Measurements from ENCODE around the gene TK1. TPM values are rescaled to one million over a fixed set of nuclear protein-coding genes. Genes with fewer than 3 reads are reported as not detected.
A peak's percentile ranks its signal among the peaks of the same experiment; 100 is the strongest.

TK1 gene
- total and polyA plus RNA-seq, 9 donors, result 0.35 to 4.9 (median 1.4) TPM

DNA sequence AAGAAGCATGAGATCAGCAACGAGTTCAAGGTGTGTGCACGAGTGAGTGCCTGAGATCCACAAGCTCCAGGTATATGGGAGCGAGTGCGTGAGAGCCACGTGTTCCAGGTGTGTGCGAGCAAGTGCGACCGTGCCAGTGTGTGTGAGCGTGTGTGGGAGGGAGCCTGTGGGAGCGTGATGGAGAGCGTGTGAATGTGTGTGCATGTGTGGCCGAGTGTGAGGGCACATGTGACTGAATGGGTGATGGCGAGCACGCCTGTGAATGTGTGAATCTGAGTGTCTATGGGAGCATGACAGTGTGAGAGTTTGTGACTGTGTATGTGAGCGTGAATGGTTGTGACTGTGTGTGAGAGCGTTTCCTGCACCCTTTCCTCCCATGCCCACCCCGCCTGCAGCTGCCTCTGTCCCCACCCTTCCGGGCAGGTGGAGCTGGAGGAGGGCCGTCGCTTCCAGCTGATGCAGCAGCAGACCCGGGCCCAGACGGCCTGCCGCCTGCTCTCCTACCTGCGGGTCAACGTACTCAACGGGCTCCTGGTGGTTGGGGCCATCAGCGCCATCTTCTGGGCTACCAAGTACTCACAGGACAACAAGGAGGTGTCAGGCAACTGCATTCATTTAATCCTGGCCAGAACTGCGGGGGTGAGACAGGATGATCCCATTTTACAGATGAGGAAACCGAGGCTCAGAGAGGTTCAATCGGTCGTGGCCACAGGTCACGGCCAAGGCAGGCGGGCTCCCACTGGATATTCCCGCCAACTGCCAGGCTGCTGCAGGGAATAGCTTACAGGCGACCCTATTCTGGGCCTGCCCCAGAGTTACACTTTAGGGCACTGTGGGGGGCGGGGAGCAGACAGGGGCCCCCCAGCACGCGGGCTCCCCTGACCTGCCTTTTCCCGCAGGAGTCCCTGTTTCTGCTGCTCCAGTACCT, 52.6 kb downstream of the TK1 start:
- Histone ChIP-seq H3K27ac (no peak overlapping the region), H3K27me3 (no peaks in the 10 kb centered on the region), H3K36me3 (no peaks in the 10 kb centered on the region), H3K4me1 (ENCODE audit: insufficient read depth) (no peaks in the 10 kb centered on the region), H3K9me3 (no peaks in the 10 kb centered on the region), H3K4me3 (no peak overlapping the region)
- DNase-seq, result peak in 1 of 5 donors; percentile 20
- intact Hi-C loops (cut with DNase I), result no loop called here
- no peak for TF ChIP-seq POLR2A (IDR thresholded peaks at IDR 0.05)
- no peak for TF ChIP-seq EP300 (IDR thresholded peaks at IDR 0.05)
- TF ChIP-seq, protein P1, sequence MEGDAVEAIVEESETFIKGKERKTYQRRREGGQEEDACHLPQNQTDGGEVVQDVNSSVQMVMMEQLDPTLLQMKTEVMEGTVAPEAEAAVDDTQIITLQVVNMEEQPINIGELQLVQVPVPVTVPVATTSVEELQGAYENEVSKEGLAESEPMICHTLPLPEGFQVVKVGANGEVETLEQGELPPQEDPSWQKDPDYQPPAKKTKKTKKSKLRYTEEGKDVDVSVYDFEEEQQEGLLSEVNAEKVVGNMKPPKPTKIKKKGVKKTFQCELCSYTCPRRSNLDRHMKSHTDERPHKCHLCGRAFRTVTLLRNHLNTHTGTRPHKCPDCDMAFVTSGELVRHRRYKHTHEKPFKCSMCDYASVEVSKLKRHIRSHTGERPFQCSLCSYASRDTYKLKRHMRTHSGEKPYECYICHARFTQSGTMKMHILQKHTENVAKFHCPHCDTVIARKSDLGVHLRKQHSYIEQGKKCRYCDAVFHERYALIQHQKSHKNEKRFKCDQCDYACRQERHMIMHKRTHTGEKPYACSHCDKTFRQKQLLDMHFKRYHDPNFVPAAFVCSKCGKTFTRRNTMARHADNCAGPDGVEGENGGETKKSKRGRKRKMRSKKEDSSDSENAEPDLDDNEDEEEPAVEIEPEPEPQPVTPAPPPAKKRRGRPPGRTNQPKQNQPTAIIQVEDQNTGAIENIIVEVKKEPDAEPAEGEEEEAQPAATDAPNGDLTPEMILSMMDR (IDR thresholded peaks at IDR 0.05), result no peak
- WGBS, 3 donors, result 60 to 61% (median 60%) methylated on average over 39 of the region's 39 CpGs

DNA sequence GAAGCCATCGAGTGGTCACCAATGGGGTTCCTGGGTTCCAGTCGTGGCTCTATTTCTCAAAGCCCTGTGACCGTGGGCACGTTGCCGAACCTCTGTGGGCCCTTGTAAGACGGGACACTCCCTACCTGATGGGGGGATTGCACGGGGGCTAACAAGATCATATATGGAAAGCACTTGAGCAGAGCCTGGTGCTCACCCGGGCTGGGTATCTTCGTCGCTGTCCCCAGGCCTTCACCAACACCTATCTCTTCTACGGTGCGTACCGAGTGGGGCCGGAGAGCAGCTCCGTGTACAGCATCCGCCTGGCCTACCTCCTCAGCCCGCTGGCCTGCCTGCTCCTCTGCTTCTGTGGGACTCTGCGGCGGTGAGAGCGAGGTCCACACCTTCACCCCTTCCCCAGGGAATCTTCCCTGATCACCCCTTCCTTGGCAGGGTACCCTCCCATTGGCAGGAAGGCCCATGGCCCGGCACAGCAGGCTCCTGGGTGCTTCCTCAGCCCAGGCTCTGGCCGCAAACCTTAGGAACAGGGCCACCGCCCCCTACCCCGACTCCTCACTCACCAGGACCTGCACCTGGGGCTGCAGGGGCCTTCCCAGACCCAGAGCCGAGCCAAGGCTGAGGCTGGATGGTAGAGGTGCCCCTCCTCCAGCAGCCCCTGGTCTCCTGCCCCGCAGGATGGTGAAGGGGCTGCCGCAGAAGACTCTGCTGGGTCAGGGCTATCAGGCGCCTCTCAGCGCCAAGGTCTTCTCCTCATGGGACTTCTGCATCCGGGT, 53.5 kb downstream of the TK1 start:
- Histone ChIP-seq H3K27me3 (no peaks in the 10 kb centered on the region), H3K4me1 (ENCODE audit: insufficient read depth) (no peaks in the 10 kb centered on the region), H3K4me3 (no peak overlapping the region), H3K27ac (no peak overlapping the region), H3K36me3 (no peaks in the 10 kb centered on the region), H3K9me3 (no peaks in the 10 kb centered on the region)
- WGBS, 3 donors, result 87 to 90% (median 90%) methylated on average over 30 of the region's 30 CpGs
- intact Hi-C loops (cut with DNase I), result no loop called here
- DNase-seq, result no peak
- TF ChIP-seq, protein P1 (IDR thresholded peaks at IDR 0.05), result no peak
- TF ChIP-seq POLR2A (IDR thresholded peaks at IDR 0.05), result no peak
- no peak for TF ChIP-seq EP300 (IDR thresholded peaks at IDR 0.05)

DNA sequence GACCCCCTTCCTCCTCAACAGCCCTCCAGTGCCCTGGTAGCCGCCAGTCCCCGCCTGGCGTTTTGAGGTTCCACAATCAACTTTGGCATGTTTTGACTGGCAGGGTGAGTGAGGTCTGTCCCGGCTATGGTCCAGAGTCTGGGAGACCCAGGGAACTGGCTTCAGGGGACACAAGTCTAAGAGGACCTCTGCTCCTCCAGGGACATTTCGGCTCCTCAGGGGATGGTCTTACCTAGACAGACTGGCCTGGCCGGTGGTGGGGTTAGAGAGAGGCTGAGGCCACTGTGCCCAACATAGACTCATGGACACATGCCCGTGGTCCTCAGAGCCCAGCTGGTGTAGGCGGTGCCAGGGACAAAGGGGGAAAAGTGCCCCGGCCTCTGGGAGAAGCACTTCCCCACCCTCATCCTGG, 54.1 kb downstream of the TK1 start:
- Histone ChIP-seq H3K4me1 (ENCODE audit: insufficient read depth) (no peaks in the 10 kb centered on the region), H3K9me3 (no peaks in the 10 kb centered on the region), H3K27me3 (no peaks in the 10 kb centered on the region), H3K27ac (no peak overlapping the region), H3K4me3 (no peak overlapping the region), H3K36me3 (no peaks in the 10 kb centered on the region)
- WGBS, 3 donors, result 88 to 92% (median 91%) methylated on average over 9 of the region's 9 CpGs
- intact Hi-C loops (cut with DNase I), result no loop called here
- no peak for DNase-seq
- TF ChIP-seq, protein P1 (IDR thresholded peaks at IDR 0.05), result no peak
- TF ChIP-seq EP300 (IDR thresholded peaks at IDR 0.05), result no peak
- no peak for TF ChIP-seq POLR2A (IDR thresholded peaks at IDR 0.05)

DNA sequence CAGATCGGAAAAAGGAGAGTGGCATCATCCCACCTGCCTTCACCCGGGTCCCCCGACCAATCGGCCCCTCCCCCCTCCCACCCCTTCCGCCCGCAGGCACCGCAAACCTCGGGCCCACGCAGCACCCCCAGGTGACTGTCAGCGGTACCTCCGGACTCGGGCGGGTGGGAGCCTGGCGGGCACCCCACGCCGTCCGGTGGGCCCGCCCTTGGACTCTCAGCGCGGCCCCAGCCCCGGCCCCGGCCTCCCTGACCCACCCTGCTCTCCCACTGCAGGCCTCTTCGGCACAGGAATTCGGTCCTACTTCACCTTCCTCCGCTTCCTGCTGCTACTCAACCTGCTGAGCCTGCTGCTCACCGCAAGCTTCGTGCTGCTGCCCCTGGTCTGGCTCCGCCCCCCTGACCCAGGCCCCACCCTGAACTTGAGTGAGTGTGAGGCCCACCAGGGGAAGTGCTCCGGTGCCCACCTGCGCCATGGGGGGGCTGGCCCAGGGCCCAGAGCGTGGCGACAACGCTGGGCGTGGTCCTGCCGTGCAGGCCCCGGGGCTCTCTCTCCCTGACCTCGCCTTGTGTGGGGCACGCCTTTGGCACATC, 54.7 kb downstream of the TK1 start:
- Histone ChIP-seq H3K27me3 (no peaks in the 10 kb centered on the region), H3K9me3 (no peaks in the 10 kb centered on the region), H3K4me3 (no peak overlapping the region), H3K36me3 (no peaks in the 10 kb centered on the region), H3K4me1 (ENCODE audit: insufficient read depth) (no peaks in the 10 kb centered on the region), H3K27ac (no peak overlapping the region)
- intact Hi-C loops (cut with DNase I), result no loop called here
- WGBS, 3 donors, result 30 to 44% (median 32%) methylated on average over 26 to 38 of the region's 38 CpGs
- TF ChIP-seq EP300 (IDR thresholded peaks at IDR 0.05) (no peak), POLR2A (IDR thresholded peaks at IDR 0.05) (no peak)
- TF ChIP-seq, protein P1 (IDR thresholded peaks at IDR 0.05), result no peak
- no peak for DNase-seq

Measured in ovary (tissue), 9 donors.